Small intestine (tissue), 7 donors: ENCODE results near the gene LMOD2. TPM values are rescaled to one million over a fixed set of nuclear protein-coding genes. Genes with fewer than 3 reads are reported as not detected.

Experiments
- DNase-seq, 2 donors: peaks; one replicate each; pipeline versions ENCODE4 v3.0.0 to v3.0.0-alpha.2; 2013
- FAIRE-seq: peaks from 2 replicates; lab custom pipeline; 2012; peaks lifted over from hg19 to GRCh38; lab: Jason Lieb, UNC
- H3K27ac ChIP-seq, 3 donors: one replicate each; pipeline ENCODE4 v1.5.1; 2013; ENCODE audit warnings: low read length in 2 of 3, mild to moderate bottlenecking in 2 of 3, control low read depth in 1 of 3, inconsistent platforms in 1 of 3, low read depth in 1 of 3, moderate library complexity in 1 of 3
- H3K27me3 ChIP-seq, 3 donors: one replicate each; pipeline ENCODE4 v1.6.1; 2013; ENCODE audit warnings: low read length in 3 of 3, inconsistent platforms in 1 of 3; ENCODE audit not compliant: control insufficient read depth in 3 of 3, insufficient read depth in 3 of 3
- H3K36me3 ChIP-seq, 3 donors: one replicate each; pipeline ENCODE4 v1.6.1; 2013; ENCODE audit warnings: low read length in 3 of 3, inconsistent platforms in 1 of 3, low read depth in 1 of 3, mild to moderate bottlenecking in 1 of 3, moderate library complexity in 1 of 3; ENCODE audit not compliant: control insufficient read depth in 3 of 3, insufficient read depth in 2 of 3
- H3K4me1 ChIP-seq, 3 donors: one replicate each; pipeline ENCODE4 v1.6.1; 2013; ENCODE audit warnings: low read length in 2 of 3, inconsistent platforms in 1 of 3, low read depth in 1 of 3, mild to moderate bottlenecking in 1 of 3, moderate library complexity in 1 of 3; ENCODE audit not compliant: control insufficient read depth in 3 of 3, insufficient read depth in 2 of 3
- H3K4me3 ChIP-seq, 3 donors: one replicate each; pipeline ENCODE4 v1.5.1; 2013; ENCODE audit warnings: low read length in 3 of 3, control low read depth in 1 of 3, inconsistent platforms in 1 of 3, low read depth in 1 of 3, mild to moderate bottlenecking in 1 of 3, moderate library complexity in 1 of 3
- H3K9me3 ChIP-seq, 2 donors: one replicate each; pipeline ENCODE4 v1.6.1; 2013; ENCODE audit warnings: low read depth in 1 of 2, low read length in 1 of 2; ENCODE audit not compliant: control insufficient read depth in 2 of 2, insufficient read depth in 1 of 2
- WGBS, 3 donors: extraction: QIAGEN DNeasy Blood & Tissue Kit; methylation state at CpG; one replicate each; pipeline ENCODE4 v1.1.7; 2013; 5-methylcytosine and 5-hydroxymethylcytosine counted together
- polyA plus RNA-seq, 4 donors: library from polyadenylated mRNA; stranded (reverse) in 3 of 4; unstranded in 1 of 4; fragments of 200-250 nt in 3 of 4; fragments of 120-200 nt in 1 of 4; gene quantifications; one replicate each; pipeline versions ENCODE4 v1.2.1 to v1.2.3, GENCODE V29; 2013
- donor health status: healthy with polysubstance abuse.
- donor health status: control.
- donor health status: control.
- donor health status: Bipolar disorder and iron deficiency.
- donor health status: healthy.

Gene LMOD2
- polyA plus RNA-seq, 4 donors: 0.04 to 1.6 (median 0.42) TPM

DNA sequence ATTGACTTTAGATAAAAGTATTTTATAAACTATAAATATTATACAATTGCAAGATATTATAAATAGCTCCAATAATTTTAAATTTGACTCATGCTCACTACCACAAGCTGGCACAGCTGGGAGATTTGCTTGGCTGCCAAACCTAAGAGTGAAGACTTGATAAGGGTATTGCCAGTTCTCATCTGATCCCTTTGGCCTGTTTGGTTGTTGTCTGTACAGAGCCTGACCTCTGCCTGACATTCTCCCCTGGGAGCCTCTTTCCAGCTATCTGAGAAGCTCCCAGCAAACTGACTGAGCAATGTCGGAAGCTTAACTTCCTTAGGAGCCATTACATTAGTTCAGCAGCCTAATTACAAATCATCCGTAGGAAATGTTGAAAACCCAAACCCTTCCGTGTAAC lies 10.2 kb upstream of the LMOD2 start:
- H3K9me3 ChIP-seq: no peaks in the 10 kb centered on the region
- no peak overlapping the region for H3K27ac ChIP-seq
- FAIRE-seq: no peak
- H3K27me3 ChIP-seq: no peaks in the 10 kb centered on the region
- no peak overlapping the region for H3K4me3 ChIP-seq
- WGBS, 3 donors: 58 to 84% (median 76%) methylated on average over 3 of the region's 3 CpGs
- no peak for DNase-seq
- H3K36me3 ChIP-seq: no peaks in the 10 kb centered on the region
- peaks cover 0 to 7% (median 0%) of the 10 kb centered on the region in 3 donors for H3K4me1 ChIP-seq

- DNase-seq (no peak), FAIRE-seq (no peak)
- Histone ChIP-seq H3K4me1 (peaks cover 0 to 7% (median 0%) of the 10 kb centered on the region in 3 donors), H3K9me3 (no peaks in the 10 kb centered on the region), H3K27me3 (no peaks in the 10 kb centered on the region), H3K4me3 (no peak overlapping the region), H3K27ac (no peak overlapping the region), H3K36me3 (no peaks in the 10 kb centered on the region)
- 80% methylated on average over 7 of the region's 7 CpGs for WGBS, 3 donors
These were observed 8.4 kb upstream of the LMOD2 start for GRCh38 chr7:123647106-123647730.

- Histone ChIP-seq H3K4me1 (no peaks in the 10 kb centered on the region), H3K27me3 (no peaks in the 10 kb centered on the region), H3K27ac (no peak overlapping the region), H3K36me3 (no peaks in the 10 kb centered on the region), H3K9me3 (no peaks in the 10 kb centered on the region), H3K4me3 (no peak overlapping the region)
- no peak for DNase-seq
- 70 to 82% (median 75%) methylated on average over 2 of the region's 2 CpGs for WGBS, 3 donors
- FAIRE-seq: no peak
These were observed 5.7 kb upstream of the LMOD2 start for GRCh38 chr7:123649964-123650363.

DNA sequence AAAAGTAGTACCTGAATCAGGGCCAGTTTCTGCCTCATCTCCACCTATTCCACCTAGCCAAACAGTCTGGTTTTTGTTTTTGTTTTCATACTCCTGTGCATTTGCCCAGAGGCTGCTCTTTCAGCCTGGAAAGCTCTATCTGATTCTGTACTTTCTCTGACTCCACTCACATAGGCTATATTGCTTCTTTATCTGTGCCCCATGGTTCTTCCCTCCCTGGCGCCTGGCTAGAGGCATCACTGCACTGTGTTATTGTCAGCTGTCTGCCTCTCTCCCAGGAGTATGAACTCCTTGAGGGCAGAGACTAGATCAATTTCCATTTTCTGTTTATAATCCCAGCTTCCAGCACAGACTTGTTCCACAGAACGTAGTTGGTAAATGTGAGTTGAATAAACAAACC lies 5.1 kb upstream of the LMOD2 start:
- FAIRE-seq: no peak
- WGBS, 3 donors: 69 to 85% (median 83%) methylated on average over 2 of the region's 2 CpGs
- no peak for DNase-seq

DNA sequence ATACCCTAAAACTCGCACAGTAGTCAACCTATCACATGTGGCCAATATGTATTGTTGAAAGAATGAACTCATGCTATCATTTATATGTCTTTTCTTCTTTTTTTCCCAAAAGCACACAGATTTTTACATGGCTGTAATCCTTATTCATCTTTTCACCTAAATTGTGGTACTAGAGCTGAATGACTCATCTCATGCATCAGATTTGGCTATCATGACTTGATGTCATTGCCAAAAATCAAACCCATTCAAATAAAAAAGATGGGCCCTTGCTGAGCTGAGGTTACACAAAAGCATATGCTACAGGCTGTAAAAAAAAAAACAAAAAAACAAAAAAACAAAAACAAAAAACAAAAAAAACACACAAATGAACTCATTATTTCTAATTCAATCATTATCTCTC lies 3.3 kb upstream of the LMOD2 start:
- H3K27ac ChIP-seq: no peak overlapping the region
- no peak for DNase-seq
- WGBS, 3 donors: 89 to 100% (median 98%) methylated on average over 1 of the region's 1 CpG

More for the DNA sequence above, 5.1 kb upstream of the LMOD2 start:
- no peaks in the 10 kb centered on the region for H3K4me1 ChIP-seq
- no peak overlapping the region for H3K4me3 ChIP-seq
- no peaks in the 10 kb centered on the region for H3K9me3 ChIP-seq
- no peak overlapping the region for H3K27ac ChIP-seq
- H3K36me3 ChIP-seq: no peaks in the 10 kb centered on the region
- H3K27me3 ChIP-seq: no peaks in the 10 kb centered on the region

GRCh38 chr7:123653162-123653561 lies 2.5 kb upstream of the LMOD2 start:
- Histone ChIP-seq H3K4me1 (peaks cover 0 to 1% (median 0%) of the 10 kb centered on the region in 3 donors), H3K36me3 (no peaks in the 10 kb centered on the region), H3K9me3 (no peaks in the 10 kb centered on the region), H3K27ac (no peak overlapping the region), H3K27me3 (peaks cover 0 to 4% (median 0%) of the 10 kb centered on the region in 3 donors), H3K4me3 (no peak overlapping the region)
- 74 to 83% (median 83%) methylated on average over 6 of the region's 6 CpGs for WGBS, 3 donors
- no peak for FAIRE-seq
- DNase-seq: no peak

More for the DNA sequence above, 3.3 kb upstream of the LMOD2 start:
- Histone ChIP-seq H3K36me3 (no peaks in the 10 kb centered on the region), H3K27me3 (peaks cover 0 to 4% (median 0%) of the 10 kb centered on the region in 3 donors), H3K4me1 (no peaks in the 10 kb centered on the region), H3K4me3 (no peak overlapping the region), H3K9me3 (no peaks in the 10 kb centered on the region)
- FAIRE-seq: no peak

GRCh38 chr7:123656544-123657303 lies 1.1 kb downstream of the LMOD2 start:
- no peak for FAIRE-seq
- no peak overlapping the region for H3K4me3 ChIP-seq
- no peaks in the 10 kb centered on the region for H3K9me3 ChIP-seq
- peaks cover 0 to 4% (median 0%) of the 10 kb centered on the region in 3 donors for H3K4me1 ChIP-seq
- H3K36me3 ChIP-seq: no peaks in the 10 kb centered on the region
- peaks cover 0 to 4% (median 0%) of the 10 kb centered on the region in 3 donors for H3K27me3 ChIP-seq
- no peak for DNase-seq
- H3K27ac ChIP-seq: no peak overlapping the region
- 83 to 89% (median 86%) methylated on average over 6 of the region's 6 CpGs for WGBS, 3 donors

DNA sequence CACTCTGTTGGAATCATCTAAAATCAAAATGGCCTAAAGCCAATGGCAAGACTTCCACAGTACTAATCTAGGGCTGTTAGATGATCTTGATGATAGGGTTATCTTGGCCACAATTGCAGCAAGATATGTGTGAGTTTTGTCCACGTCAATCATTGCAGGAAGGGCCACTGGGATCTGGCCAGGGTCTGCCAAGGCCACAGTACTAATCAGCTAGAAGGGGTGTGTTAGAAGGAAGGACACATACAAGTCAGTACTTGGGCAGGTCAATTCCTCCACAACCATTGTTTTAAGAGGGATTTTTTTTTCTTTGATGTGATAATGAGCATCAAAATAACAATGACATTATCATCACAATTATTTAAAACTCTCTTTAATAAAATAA lies 1.6 kb downstream of the LMOD2 start:
- peaks cover 0 to 4% (median 0%) of the 10 kb centered on the region in 3 donors for H3K4me1 ChIP-seq
- H3K36me3 ChIP-seq: no peaks in the 10 kb centered on the region
- WGBS, 3 donors: 27 to 58% (median 36%) methylated on average over 1 of the region's 1 CpG
- H3K4me3 ChIP-seq: no peak overlapping the region
- H3K27ac ChIP-seq: no peak overlapping the region
- H3K9me3 ChIP-seq: no peaks in the 10 kb centered on the region
- DNase-seq (no peak), FAIRE-seq (no peak)
- peaks cover 0 to 4% (median 0%) of the 10 kb centered on the region in 3 donors for H3K27me3 ChIP-seq
